Neutrophil (primary cell): ENCODE measurements around the gene CLMN.
"Not testable (repeated sequence)": the region's sequence is repeated elsewhere in the genome, so short reads cannot be mapped to it uniquely, and the experiment has no call there.

Experiments used
- H3K27ac ChIP-seq: fragments of 200-600 bp; sonication (generic); 2 replicates; pipeline ENCODE4 v1.5.1; 2016; ENCODE audit warnings: mild to moderate bottlenecking, moderate library complexity
- H3K27me3 ChIP-seq: fragments of 200-600 bp; sonication (generic); 2 replicates; pipeline ENCODE4 v1.6.0; 2016; ENCODE audit warnings: mild to moderate bottlenecking
- H3K36me3 ChIP-seq: fragments of 200-600 bp; sonication (generic); 2 replicates; pipeline ENCODE4 v1.5.1; 2017
- H3K4me1 ChIP-seq, 2 experiments: fragments of 200-600 bp in 1 of 2; sonication (generic) in 1 of 2; 1 replicate in 1 of 2; 2 replicates in 1 of 2; pipeline versions ENCODE4 v1.5.1 to v1.6.1; 2013 to 2016; ENCODE audit warnings: low read depth in 1 of 2, low read length in 1 of 2, mild to moderate bottlenecking in 1 of 2, moderate library complexity in 1 of 2; ENCODE audit not compliant: control insufficient read depth in 1 of 2, insufficient read depth in 1 of 2
- H3K4me3 ChIP-seq, 2 experiments: fragments of 200-600 bp in 1 of 2; sonication (generic) in 1 of 2; 1 replicate in 1 of 2; 2 replicates in 1 of 2; pipeline ENCODE4 v1.5.1; 2013 to 2016; ENCODE audit warnings: low read depth in 1 of 2, low read length in 1 of 2, mild to moderate bottlenecking in 1 of 2, moderate library complexity in 1 of 2
- H3K9me3 ChIP-seq: fragments of 200-600 bp; sonication (generic); 2 replicates; pipeline ENCODE4 v1.5.1; 2016
- CTCF ChIP-seq: fragments of 200-600 bp; sonication (generic); IDR thresholded peaks from 2 replicates; pipeline ENCODE4 v1.5.1; 2016; ENCODE audit warnings: antibody characterized with exemption

The CLMN gene

DNA sequence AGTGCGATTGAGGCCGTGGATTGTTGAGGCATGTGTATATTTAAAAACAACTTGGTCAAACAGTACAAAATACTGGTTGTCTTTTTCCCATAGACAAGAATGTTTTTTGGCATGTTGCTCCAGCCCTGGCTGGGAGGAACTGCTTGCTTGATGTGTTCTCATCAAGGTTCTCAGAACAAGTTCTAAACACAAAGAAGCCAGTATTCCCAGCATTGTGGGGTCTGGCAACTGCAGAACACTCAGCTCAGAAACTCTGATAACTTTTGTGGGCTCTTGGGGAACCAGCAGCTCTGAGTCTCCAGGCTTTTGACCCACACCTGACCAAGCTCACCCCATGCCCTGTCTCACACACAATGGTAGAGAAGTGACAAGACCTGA lies 135.3 kb downstream of the CLMN start:
- peak overlapping the region; percentile 77 to 81 for H3K4me3 ChIP-seq
- peaks cover 62 to 67% of the 10 kb centered on the region in 2 experiments for H3K4me1 ChIP-seq
- no peak for TF ChIP-seq CTCF

GRCh38 chr14:95183532-95184412 lies 135.9 kb downstream of the CLMN start:
- Histone ChIP-seq H3K9me3 (no peaks in the 10 kb centered on the region), H3K27me3 (no peaks in the 10 kb centered on the region), H3K4me1 (peaks cover 57 to 63% of the 10 kb centered on the region in 2 experiments), H3K4me3 (peak overlapping the region; percentile 19 to 77), H3K27ac (peak overlapping the region; percentile 98), H3K36me3 (no peaks in the 10 kb centered on the region)
- TF ChIP-seq CTCF, result no peak

More for the DNA sequence above, 135.3 kb downstream of the CLMN start:
- Histone ChIP-seq H3K9me3 (no peaks in the 10 kb centered on the region), H3K27me3 (no peaks in the 10 kb centered on the region), H3K36me3 (no peaks in the 10 kb centered on the region), H3K27ac (peak overlapping the region; percentile 98)

GRCh38 chr14:95183082-95183481 lies 136.6 kb downstream of the CLMN start:
- no peak for TF ChIP-seq CTCF
- Histone ChIP-seq H3K4me3 (peak overlapping the region in 1 of 2 experiments; percentile 77), H3K36me3 (no peaks in the 10 kb centered on the region), H3K27me3 (no peaks in the 10 kb centered on the region), H3K27ac (peak overlapping the region; percentile 98), H3K9me3 (no peaks in the 10 kb centered on the region), H3K4me1 (peaks cover 50 to 56% of the 10 kb centered on the region in 2 experiments)

DNA sequence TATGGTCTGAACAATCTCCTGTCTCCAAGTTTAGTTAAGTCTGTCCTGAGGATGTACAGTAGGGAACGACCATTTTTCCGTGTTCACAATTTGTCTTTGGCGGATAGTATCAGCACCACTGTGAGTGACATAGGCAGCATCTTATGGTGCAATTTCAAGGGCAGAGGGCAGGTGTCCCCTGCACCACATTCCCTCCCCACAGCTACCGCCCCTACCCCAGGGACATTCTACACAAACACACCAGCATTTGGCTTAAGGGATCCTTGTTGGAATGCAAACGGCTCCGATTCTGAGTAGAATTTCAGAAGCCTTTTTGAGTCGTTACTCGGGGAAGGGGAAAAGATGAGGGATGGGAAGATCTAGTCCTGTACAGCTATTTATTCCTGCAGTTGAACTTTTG lies 137.3 kb downstream of the CLMN start:
- H3K4me3 ChIP-seq, result no peak overlapping the region
- no peak for TF ChIP-seq CTCF
- H3K27me3 ChIP-seq, result no peaks in the 10 kb centered on the region
- H3K9me3 ChIP-seq, result no peaks in the 10 kb centered on the region
- peak overlapping the region; percentile 98 for H3K27ac ChIP-seq
- H3K4me1 ChIP-seq, result peaks cover 43 to 49% of the 10 kb centered on the region in 2 experiments
- H3K36me3 ChIP-seq, result no peaks in the 10 kb centered on the region

DNA sequence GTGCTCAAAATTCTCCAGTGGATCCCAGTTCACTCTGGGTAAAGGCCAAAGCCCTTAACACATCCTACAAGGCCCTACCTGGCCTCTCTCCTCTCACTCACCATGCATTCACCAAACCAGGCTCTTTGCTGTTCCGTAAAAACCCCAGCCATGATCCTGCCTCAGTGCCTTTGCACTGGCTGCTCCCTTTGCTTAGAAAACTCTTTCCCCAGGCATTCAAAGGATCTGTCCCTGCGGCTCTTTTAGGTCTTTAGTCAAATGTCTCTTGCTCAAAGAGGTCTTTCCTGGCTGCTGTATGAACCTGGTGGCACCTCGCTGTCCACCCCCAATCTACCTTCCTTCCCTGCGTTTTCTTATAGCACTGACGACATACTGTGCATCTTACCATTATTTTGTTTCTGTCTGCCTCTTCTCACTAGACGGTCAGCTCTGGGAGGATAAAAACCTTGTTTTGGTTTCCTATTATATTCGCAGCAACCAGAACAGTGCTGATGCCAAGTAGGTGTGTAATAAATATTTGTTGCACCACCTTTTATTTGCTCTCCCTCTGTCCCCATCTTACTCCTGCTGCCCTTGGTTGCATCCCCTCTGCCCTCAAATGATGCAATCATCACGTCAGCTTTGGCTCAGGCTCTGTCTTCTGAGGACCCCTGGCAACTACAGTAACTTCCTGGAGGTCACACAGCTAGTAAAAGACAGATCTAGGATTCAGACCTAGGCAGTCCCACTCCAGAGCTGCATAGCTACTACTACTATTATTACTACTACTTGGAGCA lies 138.6 kb downstream of the CLMN start:
- no peaks in the 10 kb centered on the region for H3K27me3 ChIP-seq
- TF ChIP-seq CTCF, result no peak
- no peak overlapping the region for H3K4me3 ChIP-seq
- H3K36me3 ChIP-seq, result no peaks in the 10 kb centered on the region
- H3K4me1 ChIP-seq, result peaks cover 32 to 36% of the 10 kb centered on the region in 2 experiments
- H3K9me3 ChIP-seq, result no peaks in the 10 kb centered on the region
- no peak overlapping the region for H3K27ac ChIP-seq

DNA sequence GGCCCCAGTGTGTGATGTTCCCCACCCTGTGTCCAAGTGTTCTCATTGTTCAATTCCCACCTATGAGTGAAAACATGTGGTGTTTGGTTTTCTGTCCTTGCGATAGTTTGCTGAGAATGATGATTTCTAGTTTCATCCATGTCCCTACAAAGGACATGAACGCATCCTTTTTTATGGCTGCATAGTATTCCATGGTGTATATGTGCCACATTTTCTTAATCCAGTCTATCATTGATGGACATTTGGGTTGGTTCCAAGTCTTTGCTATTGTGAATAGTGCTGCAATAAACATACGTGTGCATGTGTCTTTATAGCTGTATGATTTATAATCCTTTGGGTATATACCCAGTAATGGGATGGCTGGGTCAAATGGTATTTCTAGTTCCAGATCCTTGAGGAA lies 144.0 kb downstream of the CLMN start:
- not testable (repeated sequence) for H3K36me3 ChIP-seq, H3K27ac ChIP-seq, H3K27me3 ChIP-seq, H3K4me3 ChIP-seq, H3K9me3 ChIP-seq
- peaks cover 35 to 36% of the 10 kb centered on the region in 2 experiments for H3K4me1 ChIP-seq
